CD14-positive monocyte (primary cell): ENCODE results near the gene ELANE. TPM values are rescaled to one million over a fixed set of nuclear protein-coding genes. Genes with fewer than 3 reads are reported as not detected.

ENCODE experiments used
- DNase-seq, 3 donors: peaks; one replicate each; pipeline ENCODE4 v3.0.0-alpha.2; 2011 to 2022
- H2AFZ ChIP-seq: 2 replicates; pipeline ENCODE4 v1.6.0; 2012; ENCODE audit warnings: mild to moderate bottlenecking, low read depth, low read length, inconsistent platforms; ENCODE audit not compliant: insufficient read depth, poor library complexity, severe bottlenecking
- H3K27ac ChIP-seq, 2 donors: 1 replicate in 1 of 2; 2 replicates in 1 of 2; pipeline ENCODE4 v1.5.1; 2012 to 2013; ENCODE audit warnings: low read length in 2 of 2, control low read depth in 1 of 2, inconsistent platforms in 1 of 2, low read depth in 1 of 2, mild to moderate bottlenecking in 1 of 2
- H3K27me3 ChIP-seq, 2 donors: one replicate each; pipeline versions ENCODE4 v1.6.0 to v1.6.1; 2011 to 2013; ENCODE audit warnings: low read length in 2 of 2; ENCODE audit not compliant: control insufficient read depth in 2 of 2, insufficient read depth in 2 of 2
- H3K36me3 ChIP-seq, 2 donors: replicated peaks in 1 of 2; 1 replicate in 1 of 2; 2 replicates in 1 of 2; pipeline versions ENCODE4 v1.5.1 to v1.6.1; 2012 to 2013; ENCODE audit warnings: low read length in 2 of 2, control low read depth in 1 of 2, inconsistent platforms in 1 of 2, mild to moderate bottlenecking in 1 of 2; ENCODE audit not compliant: insufficient read depth in 2 of 2, control insufficient read depth in 1 of 2
- H3K4me1 ChIP-seq, 2 donors: 1 replicate in 1 of 2; 2 replicates in 1 of 2; pipeline versions ENCODE4 v1.5.1 to v1.6.1; 2012 to 2013; ENCODE audit warnings: low read length in 2 of 2, control low read depth in 1 of 2, inconsistent platforms in 1 of 2, mild to moderate bottlenecking in 1 of 2, moderate library complexity in 1 of 2; ENCODE audit not compliant: insufficient read depth in 2 of 2, control insufficient read depth in 1 of 2
- H3K4me2 ChIP-seq: replicated peaks from 2 replicates; pipeline ENCODE3; 2012; ENCODE audit warnings: low read length, moderate library complexity, mild to moderate bottlenecking; ENCODE audit not compliant: poor library complexity, severe bottlenecking; ENCODE audit errors: extremely low read depth
- H3K4me3 ChIP-seq, 3 experiments: fragments of 200-600 bp in 1 of 3; sonication (generic) in 1 of 3; replicated peaks in 1 of 3; 1 replicate in 2 of 3; 2 replicates in 1 of 3; pipeline ENCODE4 v1.5.1; 2011 to 2013; ENCODE audit warnings: low read length in 3 of 3, mild to moderate bottlenecking in 3 of 3, control low read depth in 2 of 3, low read depth in 2 of 3, inconsistent platforms in 1 of 3, moderate library complexity in 1 of 3
- H3K79me2 ChIP-seq: 2 replicates; pipeline ENCODE4 v1.6.0; 2012; ENCODE audit warnings: mild to moderate bottlenecking, control low read depth, inconsistent platforms, low read length, moderate library complexity; ENCODE audit not compliant: insufficient read depth
- H3K9ac ChIP-seq: 2 replicates; pipeline ENCODE4 v1.6.0; 2017; ENCODE audit warnings: low read length, mild to moderate bottlenecking; ENCODE audit not compliant: insufficient read depth, poor library complexity, severe bottlenecking
- H3K9me3 ChIP-seq, 2 donors: replicated peaks in 1 of 2; 1 replicate in 1 of 2; 2 replicates in 1 of 2; pipeline versions ENCODE4 v1.5.1 to v1.6.1; 2012 to 2013; ENCODE audit warnings: low read length in 2 of 2, control low read depth in 1 of 2; ENCODE audit not compliant: control insufficient read depth in 1 of 2, insufficient read depth in 1 of 2
- H4K20me1 ChIP-seq: 2 replicates; pipeline ENCODE4 v1.6.0; 2012; ENCODE audit warnings: mild to moderate bottlenecking, low read length, control low read depth, moderate library complexity; ENCODE audit not compliant: insufficient read depth
- H3K27ac Mint-ChIP-seq, 7 donors: one replicate each; pipeline ENCODE4 v1.8.0; 2020; ENCODE audit warnings: mild to moderate bottlenecking in 7 of 7, mixed read lengths in 7 of 7, moderate library complexity in 6 of 7, inconsistent platforms in 2 of 7
- H3K27me3 Mint-ChIP-seq, 3 donors: one replicate each; pipeline ENCODE4 v1.8.0; 2021 to 2022; ENCODE audit warnings: low read depth in 3 of 3, mild to moderate bottlenecking in 3 of 3, mixed read lengths in 3 of 3, moderate library complexity in 3 of 3, inconsistent platforms in 1 of 3
- H3K36me3 Mint-ChIP-seq, 2 donors: one replicate each; pipeline ENCODE4 v1.8.0; 2020; ENCODE audit warnings: mixed read lengths in 2 of 2, inconsistent platforms in 1 of 2, mild to moderate bottlenecking in 1 of 2
- H3K4me1 Mint-ChIP-seq: one replicate; pipeline ENCODE4 v1.8.0; 2020; ENCODE audit warnings: mild to moderate bottlenecking, mixed read lengths
- H3K4me3 Mint-ChIP-seq, 2 donors: one replicate each; pipeline ENCODE4 v1.8.0; 2020; ENCODE audit warnings: mild to moderate bottlenecking in 2 of 2, mixed read lengths in 2 of 2, moderate library complexity in 1 of 2
- H3K9me3 Mint-ChIP-seq, 7 donors: one replicate each; pipeline ENCODE4 v1.8.0; 2020 to 2022; ENCODE audit warnings: mixed read lengths in 7 of 7, mild to moderate bottlenecking in 6 of 7, moderate library complexity in 6 of 7, inconsistent platforms in 2 of 7
- CTCF ChIP-seq: fragments of 200-600 bp; IDR thresholded peaks from one replicate; pipeline ENCODE4 v1.8.0; 2022; ENCODE audit warnings: antibody characterized with exemption, mild to moderate bottlenecking
- WGBS: methylation state at CpG from one replicate; pipeline ENCODE4 v1.1.5; 2013; ENCODE audit warnings: missing lambda C conversion rate; ENCODE audit not compliant: insufficient coverage; 5-methylcytosine and 5-hydroxymethylcytosine counted together
- intact Hi-C, 2 donors: fragments of 100-400 bp; cut with micrococcal nuclease; formaldehyde crosslinking; loops; one replicate each; pipeline versions ENCODE4 v1.15.0 to v1.15.1; 2023
- polyA plus RNA-seq, 3 donors: library from polyadenylated mRNA; depleted of rRNA in 1 of 3; unstranded in 2 of 3; stranded (reverse) in 1 of 3; fragments of 300-500 nt in 2 of 3; fragments of >200 nt in 1 of 3; fragmentation: Illumina TruSeq in 2 of 3; gene quantifications; 1 replicate in 2 of 3; 2 replicates in 1 of 3; pipeline ENCODE4 v1.2.3, GENCODE V29; 2012 to 2021

Gene ELANE
- polyA plus RNA-seq, 3 donors: 0.61 to 2.0 (median 1.3) TPM

- peaks cover 34% of the 10 kb centered on the region for H3K4me1 Mint-ChIP-seq
- H3K27me3 Mint-ChIP-seq: peaks cover 0 to 2% (median 0%) of the 10 kb centered on the region in 3 donors
- WGBS: no CpG with 5 or more reads among the region's 7 CpGs
- Histone ChIP-seq H3K27ac (peak overlapping the region; percentile 66 to 70), H3K27me3 (peaks cover 0 to 11% of the 10 kb centered on the region in 2 donors), H4K20me1 (peaks cover 66% of the 10 kb centered on the region), H3K4me3 (peak overlapping the region in 2 of 3 experiments; percentile 16 to 72), H3K9ac (no peak overlapping the region), H3K36me3 (peaks cover 5 to 6% of the 10 kb centered on the region in 2 donors), H3K79me2 (peaks cover 11% of the 10 kb centered on the region), H3K4me1 (peaks cover 46 to 60% of the 10 kb centered on the region in 2 donors), H3K4me2 (peak overlapping the region; percentile 82), H2AFZ (no peak overlapping the region), H3K9me3 (no peaks in the 10 kb centered on the region)
- no peak for DNase-seq
- H3K27ac Mint-ChIP-seq: peak overlapping the region; percentile 89 to 98 (median 96)
- peaks cover 0 to 2% (median 0%) of the 10 kb centered on the region in 7 donors for H3K9me3 Mint-ChIP-seq
- H3K4me3 Mint-ChIP-seq: peak overlapping the region; percentile 81 to 88
- peaks cover 10 to 19% of the 10 kb centered on the region in 2 donors for H3K36me3 Mint-ChIP-seq
- TF ChIP-seq CTCF: no peak
- intact Hi-C loops: loop anchor here (2.0 to 10.0 kb wide), 4 partner anchors 58 to 382 kb away; partner anchors contain the start of genes ATP5F1D (in 1 of the 2), MIDN (in 1 of the 2) and WDR18 (in 1 of the 2)
Measured at GRCh38 chr19:863315-863620, 11.2 kb downstream of the ELANE start.

GRCh38 chr19:866769-867300, 14.7 kb downstream of the ELANE start:
- H3K4me1 ChIP-seq: peaks cover 20 to 25% of the 10 kb centered on the region in 2 donors
- DNase-seq: no peak
- H3K79me2 ChIP-seq: no peaks in the 10 kb centered on the region
- no peak overlapping the region for H3K4me2 ChIP-seq
- TF ChIP-seq CTCF: no peak
- Mint-ChIP-seq H3K27ac (no peak overlapping the region), H3K4me1 (peaks cover 18% of the 10 kb centered on the region), H3K36me3 (peaks cover 29 to 44% of the 10 kb centered on the region in 2 donors), H3K4me3 (no peak overlapping the region), H3K27me3 (peaks cover 0 to 5% (median 2%) of the 10 kb centered on the region in 3 donors), H3K9me3 (peaks cover 0 to 2% (median 0%) of the 10 kb centered on the region in 7 donors)
- H3K4me3 ChIP-seq: no peak overlapping the region
- H4K20me1 ChIP-seq: peaks cover 77% of the 10 kb centered on the region
- H2AFZ ChIP-seq: no peak overlapping the region
- peaks cover 0 to 11% of the 10 kb centered on the region in 2 donors for H3K27me3 ChIP-seq
- H3K27ac ChIP-seq: no peak overlapping the region
- peaks cover 10 to 18% of the 10 kb centered on the region in 2 donors for H3K36me3 ChIP-seq
- no peak overlapping the region for H3K9ac ChIP-seq
- H3K9me3 ChIP-seq: no peaks in the 10 kb centered on the region
- 97% methylated on average over 7 of the region's 38 CpGs for WGBS
- intact Hi-C loops: loop anchor here in 1 of 2 donors (10.0 kb wide), 1 partner anchor 378 kb away; the partner anchor contains the start of genes ATP5F1D and MIDN
